GM21825 (cell line): ENCODE measurements around the gene MAP2K6.

ENCODE experiments used
- ATAC-seq: cut with Tn5 transposase; IDR thresholded peaks from one replicate; pipeline ENCODE4 v1.9.1; 2021; ENCODE audit warnings: mild to moderate bottlenecking, moderate library complexity; ENCODE audit not compliant: unreplicated experiment

Gene MAP2K6

DNA sequence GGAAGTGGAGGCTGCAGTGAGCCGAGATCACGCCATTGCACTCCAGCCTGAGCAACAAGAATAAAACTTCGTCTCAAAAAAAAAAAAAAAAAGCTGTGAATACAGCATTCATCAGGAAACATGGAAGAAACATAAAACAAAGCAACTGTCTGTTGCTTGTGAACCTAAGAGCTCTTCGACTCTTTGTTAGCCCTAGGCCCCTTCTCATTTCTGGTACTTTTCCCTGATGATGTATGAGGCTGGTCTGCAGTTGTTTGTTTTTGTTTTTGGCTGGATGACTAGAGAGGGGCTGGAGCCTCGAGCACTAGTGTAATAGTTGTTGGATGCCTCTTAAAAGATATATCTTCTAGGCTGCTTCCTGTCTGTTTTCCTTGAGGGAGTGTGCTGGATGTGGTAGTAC lies 113.5 kb downstream of the MAP2K6 start:
- no peak for ATAC-seq

- ATAC-seq = no peak
Measured at GRCh38 chr17:69533481-69534234, 119.2 kb downstream of the MAP2K6 start.

DNA sequence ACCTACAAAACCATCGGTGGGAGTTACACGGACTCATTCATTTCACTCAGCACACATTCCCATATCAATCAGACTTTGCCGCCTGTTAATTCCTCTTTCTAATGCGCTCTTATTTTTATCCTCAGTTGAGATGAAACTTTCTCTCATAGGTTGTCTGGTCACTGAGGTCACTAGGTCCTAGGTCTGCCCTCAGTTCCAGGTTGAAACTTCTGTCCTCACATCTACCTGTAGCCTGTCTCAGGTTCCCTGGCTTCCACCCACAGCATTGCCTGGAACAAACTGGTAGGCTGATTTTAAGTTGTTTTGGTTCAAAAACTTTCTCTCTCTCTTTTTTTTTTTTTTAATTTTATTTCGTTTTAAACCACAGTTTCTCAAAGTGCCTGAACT lies 119.7 kb downstream of the MAP2K6 start:
- ATAC-seq = no peak

GRCh38 chr17:69535016-69535570 lies 120.6 kb downstream of the MAP2K6 start:
- ATAC-seq = no peak

GRCh38 chr17:69538795-69539194 lies 124.3 kb downstream of the MAP2K6 start:
- ATAC-seq = no peak

- ATAC-seq = no peak
Measured at GRCh38 chr17:69539274-69539673, 124.8 kb downstream of the MAP2K6 start.

GRCh38 chr17:69539781-69540319 lies 125.4 kb downstream of the MAP2K6 start:
- no peak for ATAC-seq

DNA sequence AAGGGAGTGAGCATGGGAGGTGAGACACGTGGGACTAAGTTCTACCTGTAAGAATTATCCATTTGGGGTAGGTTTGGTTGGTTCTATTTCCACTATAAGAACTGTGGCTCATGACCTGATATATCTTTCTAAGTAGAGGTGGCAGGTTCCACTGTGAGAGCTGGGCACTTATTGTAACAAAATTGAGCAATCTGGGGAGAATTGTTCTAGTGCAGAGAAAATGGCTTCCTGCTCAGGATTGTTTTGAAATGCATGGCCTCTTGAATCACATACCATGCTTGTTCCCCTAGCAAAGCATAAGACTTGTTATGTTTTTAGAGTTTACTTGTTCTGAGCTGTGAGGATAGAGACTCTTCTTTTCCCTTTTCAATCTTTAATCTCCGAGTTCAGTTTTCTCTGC lies 125.9 kb downstream of the MAP2K6 start:
- no peak for ATAC-seq

GRCh38 chr17:69547230-69547629 lies 132.7 kb downstream of the MAP2K6 start:
- ATAC-seq = no peak

GRCh38 chr17:69547947-69548346 lies 133.4 kb downstream of the MAP2K6 start:
- no peak for ATAC-seq

DNA sequence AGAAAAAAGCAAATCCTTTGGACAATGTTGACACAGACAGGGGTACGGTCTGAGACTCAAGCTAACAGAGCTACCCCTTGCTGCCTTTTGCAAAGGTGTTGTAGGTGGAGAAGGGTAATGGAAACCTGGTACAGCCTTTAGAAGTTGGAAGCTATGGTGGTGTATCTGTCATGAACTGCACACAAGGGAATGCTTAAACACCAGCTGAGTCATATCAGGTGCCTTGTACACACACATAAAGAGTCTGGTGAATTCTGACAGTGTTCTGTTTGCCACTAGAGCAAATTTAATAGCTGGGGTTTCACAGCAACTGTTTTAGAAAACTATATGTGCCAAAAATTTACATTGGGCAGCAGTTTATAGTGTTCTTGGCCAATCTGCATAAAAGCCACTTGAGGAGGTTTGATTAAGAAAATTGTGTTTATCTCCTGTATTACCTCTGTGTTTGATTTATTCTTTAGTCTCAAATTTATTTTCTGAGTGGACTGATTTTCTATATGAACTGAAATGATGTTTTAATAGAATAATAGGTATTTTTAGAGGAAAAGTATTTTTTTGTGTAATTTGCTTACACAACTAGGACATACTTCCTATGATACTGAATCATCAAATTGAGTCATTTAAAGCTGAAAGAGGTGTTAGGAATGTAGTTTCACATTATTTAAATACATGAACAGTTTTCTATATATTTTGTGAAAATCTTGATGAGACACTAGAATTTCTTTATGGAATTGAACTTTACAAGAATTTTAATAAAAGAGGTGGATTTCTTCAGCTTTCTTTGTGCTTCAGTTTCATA lies 136.9 kb downstream of the MAP2K6 start:
- no peak for ATAC-seq

GRCh38 chr17:69552986-69553667 lies 138.6 kb downstream of the MAP2K6 start:
- ATAC-seq = no peak

GRCh38 chr17:69555056-69555455 lies 140.6 kb downstream of the MAP2K6 start:
- ATAC-seq = no peak

- no peak for ATAC-seq
Measured at GRCh38 chr17:69557339-69557738, 142.8 kb downstream of the MAP2K6 start.

DNA sequence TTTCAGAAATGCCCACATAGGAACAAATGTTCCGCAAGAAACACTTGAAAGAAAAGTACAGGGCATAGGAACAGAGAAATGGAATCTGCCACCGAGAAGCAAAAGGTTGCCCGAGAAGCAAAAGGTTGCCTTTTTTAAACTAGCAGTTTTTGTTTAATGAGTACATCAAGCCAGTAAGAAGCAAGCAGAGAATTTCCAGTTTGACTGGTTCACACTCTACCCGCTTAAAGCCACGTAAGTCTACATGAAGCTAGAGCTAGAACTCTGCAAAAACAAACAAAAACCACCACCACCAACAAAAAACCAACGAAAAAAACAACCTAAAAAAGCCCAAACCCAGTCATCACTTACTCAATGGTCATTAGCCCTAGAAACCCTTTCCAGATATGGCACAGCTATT lies 144.3 kb downstream of the MAP2K6 start:
- ATAC-seq = no peak

- ATAC-seq = no peak
Measured at GRCh38 chr17:69560987-69561441, 146.5 kb downstream of the MAP2K6 start.

DNA sequence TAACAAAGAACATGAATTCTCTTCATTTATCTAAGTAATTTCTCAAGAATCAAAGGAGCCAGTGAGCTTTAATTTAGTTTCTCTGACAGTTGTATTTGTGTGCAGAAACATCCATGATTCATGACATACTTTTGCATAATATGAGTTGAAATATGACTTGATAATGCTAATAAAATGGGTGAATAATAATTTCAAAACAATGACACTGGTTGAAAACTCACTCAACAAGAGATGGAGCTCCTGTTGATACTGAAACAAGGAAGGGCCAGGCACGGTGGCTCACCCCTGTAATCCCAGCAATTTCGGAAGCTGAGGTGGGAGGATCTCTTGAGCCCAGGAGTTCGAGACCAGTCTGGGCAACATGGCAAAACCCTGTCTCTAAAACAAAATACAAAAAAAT lies 147.0 kb downstream of the MAP2K6 start:
- ATAC-seq = no peak

DNA sequence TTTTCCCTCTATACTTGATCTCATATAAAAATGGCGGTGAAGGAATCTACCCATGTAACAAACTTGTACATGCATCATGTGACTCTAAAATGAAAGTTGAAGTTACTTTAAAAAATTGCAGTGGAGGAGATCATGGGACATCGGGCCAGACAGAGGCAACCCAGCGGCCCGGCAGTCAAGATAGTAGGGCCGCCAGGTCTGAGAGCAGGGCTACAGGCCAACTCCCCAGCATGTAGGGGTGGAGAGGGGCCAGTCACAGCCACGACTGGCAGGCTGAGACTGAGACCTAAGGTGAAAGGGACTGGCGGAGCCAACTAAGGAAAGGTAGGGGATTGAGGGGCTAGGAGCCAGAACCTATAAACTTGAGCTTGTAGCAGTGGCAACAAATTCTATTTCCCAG lies 150.9 kb downstream of the MAP2K6 start:
- no peak for ATAC-seq

- no peak for ATAC-seq
Measured at GRCh38 chr17:69567130-69567529, 152.6 kb downstream of the MAP2K6 start.

DNA sequence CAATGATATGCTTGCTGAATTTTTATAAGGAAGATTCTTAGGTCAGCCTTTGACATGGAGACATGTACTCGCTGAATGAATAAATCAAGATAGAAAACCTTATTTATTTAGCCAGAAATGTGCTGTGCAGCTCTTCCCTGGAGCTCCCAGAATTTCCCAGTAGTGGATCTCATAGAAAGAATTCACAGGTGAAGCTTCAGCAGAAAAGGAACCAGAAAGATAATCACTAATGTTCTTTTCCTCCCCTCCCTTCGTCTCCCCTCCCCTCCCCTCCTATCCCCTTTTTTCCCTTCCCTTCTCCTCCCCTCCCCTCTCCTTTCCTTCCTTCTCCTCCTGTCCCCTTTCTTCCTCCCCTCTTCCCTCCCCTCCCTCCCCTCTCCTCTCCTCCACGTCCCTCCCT lies 158.2 kb downstream of the MAP2K6 start:
- no peak for ATAC-seq

DNA sequence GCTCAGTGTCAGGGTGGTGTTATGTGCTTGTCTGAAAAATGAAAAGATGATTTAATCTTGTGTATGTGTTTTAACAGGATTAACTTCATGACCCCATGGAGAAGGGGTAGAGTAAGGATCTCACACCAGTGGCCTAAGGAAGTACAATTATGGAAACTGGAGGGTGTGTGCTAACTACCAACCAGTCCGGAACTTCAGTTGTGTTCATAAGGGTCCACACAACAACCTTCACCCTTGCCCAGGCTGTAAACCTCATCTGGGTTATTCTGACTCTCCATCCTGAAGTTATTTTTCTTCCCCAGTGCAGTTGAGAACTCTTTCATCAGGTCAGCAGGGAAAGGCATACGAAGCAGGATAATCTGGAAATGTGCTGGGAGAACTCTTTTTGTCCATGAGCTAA lies 158.9 kb downstream of the MAP2K6 start:
- ATAC-seq = no peak
